NT2/D1 (cell line): ENCODE data around the gene BICDL2.
"Not testable (repeated sequence)": the region's sequence is repeated elsewhere in the genome, so short reads cannot be mapped to it uniquely, and the experiment has no call there.

Experiments
- DNase-seq: peaks from one replicate; pipeline ENCODE4 v3.0.0-alpha.2; 2011; ENCODE audit warnings: low read depth, low spot score
- H3K27me3 ChIP-seq: 2 replicates; pipeline ENCODE4 v1.6.0; 2011; ENCODE audit warnings: mild to moderate bottlenecking; ENCODE audit not compliant: insufficient read length, insufficient read depth
- H3K36me3 ChIP-seq: 2 replicates; pipeline ENCODE4 v1.6.1; 2011; ENCODE audit warnings: mild to moderate bottlenecking, low read length, mixed read lengths; ENCODE audit not compliant: insufficient read depth, insufficient read length
- H3K4me1 ChIP-seq: 2 replicates; pipeline ENCODE4 v1.5.1; 2011; ENCODE audit not compliant: insufficient read depth, insufficient read length
- H3K4me3 ChIP-seq: 2 replicates; pipeline ENCODE4 v1.5.1; 2011; ENCODE audit warnings: low read depth; ENCODE audit not compliant: insufficient read length
- H3K9ac ChIP-seq: 2 replicates; pipeline ENCODE4 v1.6.0; 2011; ENCODE audit warnings: low read depth; ENCODE audit not compliant: insufficient read length
- H3K9me3 ChIP-seq: 2 replicates; pipeline ENCODE4 v1.5.1; 2011; ENCODE audit warnings: mild to moderate bottlenecking, low read length; ENCODE audit not compliant: insufficient read depth
- SUZ12 ChIP-seq: IDR thresholded peaks from 2 replicates; pipeline ENCODE4 v1.6.1; 2011; ENCODE audit not compliant: insufficient read length, insufficient read depth; ENCODE audit errors: extremely low read depth
- YY1 ChIP-seq: IDR thresholded peaks from 2 replicates; pipeline ENCODE4 v1.6.1; 2011; ENCODE audit not compliant: insufficient read length, insufficient read depth
- ZNF274 ChIP-seq: IDR thresholded peaks from 2 replicates; pipeline ENCODE4 v1.6.1; 2011; ENCODE audit warnings: mild to moderate bottlenecking, low read depth, low read length

BICDL2 gene

DNA sequence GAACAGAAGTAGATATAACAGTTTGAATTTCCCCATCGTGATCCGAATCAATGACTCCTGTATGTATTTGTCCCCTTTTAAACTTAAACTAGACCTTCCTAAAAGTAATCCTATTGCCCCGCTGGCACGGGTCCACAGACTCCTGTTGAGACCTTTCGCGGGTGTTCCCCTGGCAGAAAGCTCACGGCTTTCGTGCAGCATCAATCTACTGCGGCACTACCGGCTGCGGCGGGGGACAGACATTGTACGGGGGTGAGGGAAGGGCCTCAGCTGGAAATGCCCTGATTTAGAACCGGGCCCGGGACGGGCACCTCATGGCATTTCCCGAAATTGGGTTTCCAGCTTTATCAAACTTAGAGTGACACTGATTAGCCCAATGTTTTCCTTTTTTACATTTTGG is 43.3 kb upstream of the BICDL2 start:
- DNase-seq = no peak
- no peak for TF ChIP-seq YY1
- no peak for TF ChIP-seq ZNF274
- TF ChIP-seq SUZ12 = no peak
- Histone ChIP-seq H3K9me3 (0 out of 2 replicates have a peak, but pooled peaks cover 4% of the 10 kb centered on the region), H3K4me1 (peaks cover 13% of the 10 kb centered on the region), H3K27me3 (no peaks in the 10 kb centered on the region), H3K4me3 (no peak overlapping the region), H3K36me3 (no peaks in the 10 kb centered on the region), H3K9ac (no peak overlapping the region)

GRCh38 chr16:3076577-3076976 is 39.8 kb upstream of the BICDL2 start:
- H3K27me3 ChIP-seq = peaks cover 6% of the 10 kb centered on the region
- TF ChIP-seq ZNF274 (no peak), SUZ12 (no peak), YY1 (no peak)
- peaks cover 12% of the 10 kb centered on the region for H3K4me1 ChIP-seq
- no peak overlapping the region for H3K9ac ChIP-seq
- H3K36me3 ChIP-seq = no peaks in the 10 kb centered on the region
- no peak overlapping the region for H3K4me3 ChIP-seq
- no peak for DNase-seq
- 0 out of 2 replicates have a peak, but pooled peaks cover 4% of the 10 kb centered on the region for H3K9me3 ChIP-seq

- H3K4me1 ChIP-seq = peaks cover 12% of the 10 kb centered on the region
- H3K36me3 ChIP-seq, H3K4me3 ChIP-seq, DNase-seq, H3K9me3 ChIP-seq, H3K27me3 ChIP-seq, H3K9ac ChIP-seq: not testable (repeated sequence)
Observed at GRCh38 chr16:3075946-3076345, 39.2 kb upstream of the BICDL2 start.

DNA sequence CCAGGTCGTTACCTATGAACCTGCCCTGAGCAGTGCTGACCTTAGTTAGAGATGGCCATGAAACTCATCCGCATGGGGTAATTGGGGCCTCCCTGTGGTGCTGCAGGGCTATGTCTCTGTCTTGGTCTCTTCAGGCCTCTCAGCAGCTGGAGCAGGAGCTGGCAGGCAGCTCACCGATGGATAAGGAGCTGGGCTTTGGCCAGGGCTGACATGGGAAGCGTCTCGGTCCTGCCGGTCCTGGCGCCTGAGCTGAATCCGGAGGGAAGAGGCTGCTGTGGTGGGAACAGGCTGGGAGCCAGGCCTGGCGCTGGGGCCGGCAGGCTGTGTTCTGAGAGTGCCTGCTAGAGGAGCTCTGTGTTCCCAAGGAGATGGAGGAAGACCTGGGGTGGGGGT is 38.8 kb upstream of the BICDL2 start:
- Histone ChIP-seq H3K9ac (no peak overlapping the region), H3K4me3 (no peak overlapping the region), H3K36me3 (no peaks in the 10 kb centered on the region), H3K9me3 (no peaks in the 10 kb centered on the region), H3K4me1 (peaks cover 12% of the 10 kb centered on the region), H3K27me3 (peaks cover 6% of the 10 kb centered on the region)
- no peak for DNase-seq
- TF ChIP-seq SUZ12 (no peak), ZNF274 (no peak), YY1 (no peak)

DNA sequence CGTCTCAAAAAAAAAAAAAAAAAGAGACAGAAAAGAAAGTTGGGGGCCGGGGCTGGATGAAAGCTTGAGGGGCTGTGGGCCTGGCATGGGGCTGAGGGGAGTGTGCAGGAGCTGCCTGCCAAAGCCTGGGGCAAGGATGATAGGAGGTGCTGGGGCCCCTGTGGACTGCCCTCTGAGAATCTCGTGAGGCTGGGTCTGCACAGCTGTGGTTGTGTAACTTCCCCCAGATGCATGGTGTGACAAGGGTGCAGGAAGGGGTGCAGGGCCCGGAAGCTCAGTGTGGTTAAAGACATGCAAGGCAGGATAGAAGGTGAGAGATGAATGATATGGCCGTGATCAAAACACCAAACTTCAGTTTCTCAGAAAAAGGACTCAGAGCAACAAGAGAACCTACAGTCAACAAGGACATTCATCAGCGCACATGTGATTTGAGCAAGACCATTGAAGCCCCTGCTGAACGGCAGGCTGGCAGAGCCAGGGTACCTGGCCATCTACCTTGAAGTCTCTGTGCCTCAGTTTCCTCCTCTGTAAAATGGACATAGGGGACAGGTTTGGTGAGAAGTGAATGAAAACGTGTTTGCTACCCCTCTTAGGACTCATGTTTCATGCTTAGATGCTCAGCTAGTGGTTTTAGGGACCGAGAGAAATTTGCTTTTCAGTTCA is 38.2 kb upstream of the BICDL2 start:
- Histone ChIP-seq H3K9ac (no peak overlapping the region), H3K36me3 (no peaks in the 10 kb centered on the region), H3K9me3 (no peaks in the 10 kb centered on the region), H3K27me3 (peaks cover 6% of the 10 kb centered on the region), H3K4me3 (no peak overlapping the region), H3K4me1 (peaks cover 12% of the 10 kb centered on the region)
- TF ChIP-seq ZNF274 (no peak), SUZ12 (no peak), YY1 (no peak)
- DNase-seq = no peak

DNA sequence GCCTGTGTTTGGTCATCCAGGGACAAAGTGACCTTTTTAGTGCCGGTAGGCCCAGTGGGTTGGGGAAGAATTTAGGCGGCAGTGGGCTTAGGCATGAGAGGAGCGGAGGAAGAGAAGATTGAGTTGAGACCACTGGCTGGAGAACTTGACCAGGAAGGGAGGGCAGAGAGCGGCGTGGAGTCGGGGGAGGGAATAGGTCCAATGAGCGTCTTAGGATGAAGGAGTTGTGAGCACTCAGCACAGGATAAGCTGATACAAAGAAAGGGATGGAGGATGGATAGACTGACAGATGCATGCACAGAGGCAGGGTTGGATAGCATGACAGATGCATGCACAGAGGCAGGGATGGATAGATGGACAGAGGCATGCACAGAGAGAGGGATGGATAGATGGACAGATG is 36.7 kb upstream of the BICDL2 start:
- Histone ChIP-seq H3K4me3 (no peak overlapping the region), H3K9me3 (no peaks in the 10 kb centered on the region), H3K27me3 (peaks cover 6% of the 10 kb centered on the region), H3K4me1 (peaks cover 12% of the 10 kb centered on the region), H3K9ac (no peak overlapping the region), H3K36me3 (peaks cover 6% of the 10 kb centered on the region)
- TF ChIP-seq SUZ12 = no peak
- TF ChIP-seq YY1 = no peak
- TF ChIP-seq ZNF274 = no peak
- no peak for DNase-seq

DNA sequence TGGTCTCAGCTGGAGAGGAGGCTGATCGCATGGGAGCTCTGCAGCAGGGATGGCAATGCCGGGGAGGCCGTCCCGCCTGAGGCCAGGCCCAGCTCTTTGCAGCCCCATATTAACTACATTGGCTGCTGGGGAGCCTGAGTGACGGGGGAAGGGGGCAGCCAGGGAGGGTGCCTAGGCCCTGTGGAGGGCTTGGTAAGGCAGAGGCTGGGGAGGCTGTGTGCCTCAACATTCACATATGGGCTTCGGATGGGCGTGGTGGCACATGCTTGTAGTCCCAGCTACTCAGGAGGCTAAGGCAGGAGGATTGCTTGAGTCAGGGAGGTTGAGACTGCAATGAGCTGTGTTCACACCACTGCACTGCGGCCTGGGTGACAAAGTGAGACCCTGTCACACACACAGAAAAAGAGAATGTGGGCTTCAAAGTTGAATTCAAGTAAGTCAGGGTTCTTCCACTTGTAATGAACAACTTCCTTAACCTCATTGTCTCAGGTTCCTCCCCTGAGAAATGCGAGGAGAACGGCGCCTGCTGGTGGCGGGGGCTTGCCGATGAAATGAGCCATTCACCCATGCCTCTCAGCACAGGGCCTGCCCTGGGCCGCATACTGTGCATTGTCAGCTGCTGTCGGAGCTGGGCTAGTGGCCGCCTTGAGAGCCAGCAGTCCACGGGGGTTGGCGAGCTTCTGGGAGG is 36.0 kb upstream of the BICDL2 start:
- Histone ChIP-seq H3K36me3 (peaks cover 13% of the 10 kb centered on the region), H3K4me1 (peaks cover 12% of the 10 kb centered on the region)
- not testable (repeated sequence) for H3K9me3 ChIP-seq, H3K9ac ChIP-seq, H3K27me3 ChIP-seq, H3K4me3 ChIP-seq, DNase-seq

DNA sequence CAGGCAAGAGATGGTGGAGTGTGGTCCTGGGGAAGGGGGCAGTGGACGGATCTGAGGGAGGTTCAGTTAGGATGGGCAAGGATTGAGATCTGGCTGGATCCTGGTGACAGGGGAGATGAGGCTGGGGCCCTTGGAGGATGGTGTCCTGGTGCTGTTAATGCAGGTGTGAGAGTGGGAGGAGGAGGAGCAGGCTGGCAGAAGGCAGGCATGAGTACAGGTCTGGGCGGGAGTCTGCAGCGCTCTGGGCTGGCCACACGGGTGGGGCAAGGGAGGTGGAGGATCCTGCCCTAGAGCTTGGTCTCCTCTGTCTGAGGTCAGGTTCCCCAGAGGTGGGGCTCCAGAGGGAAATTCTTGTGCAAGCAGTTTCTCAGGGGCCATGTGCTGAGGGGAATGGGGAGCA is 35.4 kb upstream of the BICDL2 start:
- not testable (repeated sequence) for H3K9me3 ChIP-seq, H3K9ac ChIP-seq, H3K4me3 ChIP-seq, H3K27me3 ChIP-seq, DNase-seq
- Histone ChIP-seq H3K4me1 (peaks cover 12% of the 10 kb centered on the region), H3K36me3 (peaks cover 18% of the 10 kb centered on the region)
